ENCODE data around the gene TWNK.
"Not testable (repeated sequence)": the region's sequence is repeated elsewhere in the genome, so short reads cannot be mapped to it uniquely, and the experiment has no call there.

The TWNK gene

DNA sequence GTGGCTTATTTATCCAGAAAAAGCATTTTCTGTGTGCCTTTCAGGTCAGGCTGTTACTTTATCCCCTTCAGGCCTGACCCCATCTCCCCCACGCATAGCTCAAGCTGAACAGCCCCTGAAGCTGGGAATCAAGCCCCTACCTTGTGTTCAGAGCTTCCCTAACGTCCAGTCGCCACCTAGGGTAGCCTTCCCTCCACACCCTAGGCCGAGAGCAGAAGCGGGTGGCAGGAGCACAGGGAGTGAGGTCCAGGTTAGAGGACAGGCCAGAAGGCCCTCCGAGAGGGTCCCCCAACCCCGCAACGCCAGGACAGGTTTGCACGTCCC, 18.5 kb upstream of the TWNK start:
- H3K9me3 Mint-ChIP-seq, result no peaks in the 10 kb centered on the region
- H3K36me3 Mint-ChIP-seq (ENCODE audit: insufficient read depth), result peaks cover 6% of the 10 kb centered on the region

DNA sequence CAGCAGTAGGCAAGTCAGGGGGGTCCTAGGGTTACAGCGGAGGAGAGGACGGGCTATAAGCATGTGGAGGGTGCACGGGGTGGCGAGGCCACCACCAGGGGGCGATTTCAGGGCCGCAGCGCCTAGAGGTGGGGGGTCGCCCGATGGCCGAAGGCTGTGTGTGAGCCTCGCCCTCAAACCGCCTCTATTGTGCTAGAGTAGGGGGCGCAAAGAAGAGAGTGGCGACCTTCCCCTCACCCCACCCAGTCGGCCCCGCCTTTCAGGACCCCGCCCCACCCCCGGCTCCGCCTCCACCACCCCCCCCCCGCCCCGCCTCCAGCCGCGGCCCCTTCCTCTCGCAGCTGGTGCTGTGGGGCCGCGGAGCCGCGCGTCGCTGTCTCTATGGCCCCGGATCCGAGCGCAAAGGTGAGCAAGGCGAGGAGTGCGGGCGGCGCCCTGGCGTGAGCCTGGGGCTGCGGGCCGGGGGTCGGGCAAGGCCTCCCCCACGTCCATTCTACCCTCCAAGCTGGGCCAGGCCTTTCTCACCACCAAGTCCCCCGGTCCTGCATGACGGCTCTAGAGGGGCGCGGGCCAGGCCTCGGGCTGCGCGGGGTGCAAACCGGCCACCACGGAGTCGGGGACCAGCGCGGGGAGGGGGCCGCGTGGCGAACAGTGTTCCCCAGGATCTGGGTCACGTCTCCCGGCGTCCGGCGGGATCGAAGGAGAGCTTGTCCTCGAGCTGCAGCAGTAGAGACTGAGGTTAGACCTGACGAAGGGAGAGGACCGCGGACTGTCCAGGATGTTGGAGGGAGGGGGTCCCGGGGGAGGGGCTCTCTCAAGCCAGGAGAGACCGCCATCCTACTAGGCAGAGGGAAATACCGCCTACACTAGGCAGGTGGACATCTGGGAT, 17.9 kb upstream of the TWNK start, which contains the start of gene SEMA4G:
TSS of gene SEMA4G (plus strand) at position 318 of the 889 bp plus-strand sequence. CDS start 3,409 bp downstream, outside the sequence.
- DNase-seq, result peak; percentile 26 to 33 (median 29)
- Mint-ChIP-seq H3K9me3 (no peaks in the 10 kb centered on the region), H3K36me3 (ENCODE audit: insufficient read depth) (peaks cover 6% of the 10 kb centered on the region), H3K27ac (peak within 1 kb of the TSS; percentile 25 to 83), H3K4me3 (peak within 1 kb of the TSS; percentile 62 to 68), H3K27me3 (no peaks in the 10 kb centered on the region), H3K4me1 (ENCODE audit: low read depth in 2 of 2) (peaks cover 9 to 18% of the 10 kb centered on the region in 2 donors)
- peak; percentile 72 for ATAC-seq (replicated peaks)

More for the DNA sequence above, 18.5 kb upstream of the TWNK start:
- peaks cover 9 to 18% of the 10 kb centered on the region in 2 donors for H3K4me1 Mint-ChIP-seq (ENCODE audit: low read depth in 2 of 2)
- peak overlapping the region; percentile 62 to 68 for H3K4me3 Mint-ChIP-seq
- DNase-seq, result no peak
- ATAC-seq (replicated peaks), result no peak
- H3K27ac Mint-ChIP-seq, result peak overlapping the region in 1 of 2 donors; percentile 52
- H3K27me3 Mint-ChIP-seq, result no peaks in the 10 kb centered on the region

DNA sequence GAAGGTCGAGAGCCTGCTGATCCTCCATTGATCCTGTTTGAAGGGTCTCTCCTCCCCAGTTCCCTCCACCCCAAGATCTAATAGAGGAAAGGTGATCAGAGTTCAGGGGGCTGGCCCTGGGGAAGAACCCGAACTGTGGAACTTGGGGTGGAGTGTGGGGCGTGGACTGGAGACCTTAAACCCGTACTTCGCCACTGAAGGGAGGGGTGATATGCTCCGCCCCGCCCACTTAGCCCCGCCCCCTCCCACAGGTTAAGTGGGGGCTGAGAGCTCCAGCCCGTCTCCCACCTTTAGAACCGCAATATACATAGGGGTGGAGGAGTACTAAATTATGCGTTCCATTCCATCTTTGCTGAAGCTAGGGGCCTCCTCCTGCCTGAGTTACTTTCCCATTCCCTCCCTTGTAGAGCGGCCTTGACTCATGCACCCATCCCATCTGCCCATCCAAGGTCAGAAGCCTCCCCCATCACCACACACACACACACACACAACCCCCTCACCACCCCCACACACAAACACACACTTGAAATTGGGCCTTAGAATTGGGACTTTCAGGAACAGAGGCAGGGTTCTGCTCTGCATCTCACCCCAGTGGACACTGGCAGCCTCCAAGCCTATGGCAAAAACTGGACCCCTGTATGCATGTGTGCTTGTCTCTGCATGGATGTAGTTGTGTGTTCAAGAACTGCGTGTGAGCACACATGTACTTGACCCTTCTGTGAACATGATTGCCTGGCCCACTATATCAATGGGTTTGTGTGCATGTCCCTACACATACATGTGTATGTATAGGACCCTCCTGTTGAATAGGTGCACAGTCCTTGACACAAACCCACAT, 17.0 kb upstream of the TWNK start:
- peak overlapping the region; percentile 62 to 68 for H3K4me3 Mint-ChIP-seq
- no peaks in the 10 kb centered on the region for H3K27me3 Mint-ChIP-seq
- ATAC-seq (replicated peaks) (peak; percentile 58), DNase-seq (no peak)
- no peaks in the 10 kb centered on the region for H3K9me3 Mint-ChIP-seq
- peaks cover 9 to 18% of the 10 kb centered on the region in 2 donors for H3K4me1 Mint-ChIP-seq (ENCODE audit: low read depth in 2 of 2)
- peak overlapping the region; percentile 25 to 83 for H3K27ac Mint-ChIP-seq
- peaks cover 4% of the 10 kb centered on the region for H3K36me3 Mint-ChIP-seq (ENCODE audit: insufficient read depth)

DNA sequence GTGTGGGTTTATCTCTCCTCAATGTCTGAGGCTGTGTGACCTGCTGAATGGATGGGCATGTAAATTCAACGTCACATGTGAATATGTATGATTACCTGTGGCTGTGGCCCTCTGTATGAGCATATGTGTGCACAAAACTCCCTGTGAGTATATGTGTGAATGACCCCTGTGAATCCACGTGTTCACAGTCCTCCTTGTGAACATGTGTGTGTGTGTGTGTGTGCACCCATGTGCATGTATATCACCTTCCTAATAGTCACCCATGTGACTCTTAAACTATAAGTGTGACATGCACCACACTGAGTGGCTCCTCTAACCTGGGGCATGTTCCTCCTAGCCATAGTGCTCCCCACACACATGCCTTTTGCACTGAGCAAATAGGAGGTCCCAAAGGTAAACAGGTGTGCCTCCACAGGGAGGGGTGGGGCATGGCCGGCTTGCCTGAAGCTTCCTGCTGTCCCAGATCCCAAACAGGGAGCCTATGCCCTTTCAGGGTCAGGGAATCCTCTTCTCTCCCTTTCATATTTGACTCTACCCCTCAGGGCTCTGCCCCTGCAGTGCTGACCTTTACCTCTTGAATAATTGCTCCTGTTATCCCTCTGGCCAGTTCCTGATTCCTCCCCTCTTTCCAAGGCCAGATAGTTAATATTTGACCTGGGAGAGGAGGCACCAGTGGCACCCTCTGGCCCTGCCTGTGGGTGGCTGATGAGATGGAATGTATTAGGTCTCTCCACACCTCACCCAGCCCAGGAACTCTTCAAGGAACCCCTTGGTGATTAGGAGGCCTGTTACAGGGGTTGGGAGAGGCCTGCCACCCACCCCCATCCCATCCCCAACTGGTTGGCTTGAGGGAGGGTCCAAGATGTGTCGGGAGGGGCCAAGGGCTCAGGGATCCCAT, 16.2 kb upstream of the TWNK start:
- H3K9me3 Mint-ChIP-seq, result no peaks in the 10 kb centered on the region
- H3K27ac Mint-ChIP-seq, result peak overlapping the region in 1 of 2 donors; percentile 83
- H3K4me1 Mint-ChIP-seq (ENCODE audit: low read depth in 2 of 2), result peaks cover 9 to 18% of the 10 kb centered on the region in 2 donors
- DNase-seq (no peak), ATAC-seq (replicated peaks) (no peak)
- no peaks in the 10 kb centered on the region for H3K36me3 Mint-ChIP-seq (ENCODE audit: insufficient read depth)
- no peaks in the 10 kb centered on the region for H3K27me3 Mint-ChIP-seq
- H3K4me3 Mint-ChIP-seq, result peak overlapping the region; percentile 62 to 68

DNA sequence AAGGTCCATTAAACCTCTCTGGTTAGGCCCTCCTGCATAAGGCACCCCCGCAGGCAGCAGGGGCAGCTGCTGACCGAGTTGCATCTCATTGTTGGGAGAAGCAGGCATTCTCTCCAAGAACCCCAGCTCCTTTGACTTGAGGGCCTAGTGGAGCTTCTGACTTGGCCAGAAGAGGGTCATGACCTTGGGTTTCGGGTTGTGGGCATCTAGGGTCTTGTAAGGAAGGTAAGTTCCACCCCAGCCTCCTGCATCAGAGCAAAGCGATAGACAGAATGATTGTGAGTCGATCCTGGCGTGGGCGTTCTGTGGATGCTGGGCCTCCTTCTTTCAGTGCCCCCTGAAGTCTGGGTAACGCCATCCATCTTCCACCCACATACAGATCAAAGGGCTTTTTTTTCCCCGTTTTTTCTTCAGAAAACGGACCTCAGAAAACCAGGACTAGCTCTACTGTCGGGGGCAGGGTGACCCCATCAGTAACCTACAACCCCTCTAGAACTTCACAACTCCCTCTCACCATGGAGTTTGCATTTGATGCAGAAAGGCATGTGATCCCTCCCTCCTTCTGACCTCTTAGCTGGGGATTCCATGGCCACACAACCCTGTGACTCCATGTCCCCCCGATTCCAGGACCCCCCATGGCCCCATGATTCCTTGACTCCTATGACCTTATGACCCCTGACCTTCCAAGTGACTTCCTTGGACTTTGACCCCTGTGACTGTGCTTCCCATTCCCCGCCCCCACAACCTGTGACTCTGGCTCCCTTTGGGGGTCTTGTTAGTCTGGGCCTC, 15.0 kb upstream of the TWNK start:
- H3K4me3 Mint-ChIP-seq, result no peak overlapping the region
- peaks cover 9 to 18% of the 10 kb centered on the region in 2 donors for H3K4me1 Mint-ChIP-seq (ENCODE audit: low read depth in 2 of 2)
- H3K27me3 Mint-ChIP-seq, result no peaks in the 10 kb centered on the region
- no peaks in the 10 kb centered on the region for H3K9me3 Mint-ChIP-seq
- ATAC-seq (replicated peaks) (no peak), DNase-seq (no peak)
- H3K36me3 Mint-ChIP-seq (ENCODE audit: insufficient read depth), result peaks cover 5% of the 10 kb centered on the region
- H3K27ac Mint-ChIP-seq, result no peak overlapping the region

DNA sequence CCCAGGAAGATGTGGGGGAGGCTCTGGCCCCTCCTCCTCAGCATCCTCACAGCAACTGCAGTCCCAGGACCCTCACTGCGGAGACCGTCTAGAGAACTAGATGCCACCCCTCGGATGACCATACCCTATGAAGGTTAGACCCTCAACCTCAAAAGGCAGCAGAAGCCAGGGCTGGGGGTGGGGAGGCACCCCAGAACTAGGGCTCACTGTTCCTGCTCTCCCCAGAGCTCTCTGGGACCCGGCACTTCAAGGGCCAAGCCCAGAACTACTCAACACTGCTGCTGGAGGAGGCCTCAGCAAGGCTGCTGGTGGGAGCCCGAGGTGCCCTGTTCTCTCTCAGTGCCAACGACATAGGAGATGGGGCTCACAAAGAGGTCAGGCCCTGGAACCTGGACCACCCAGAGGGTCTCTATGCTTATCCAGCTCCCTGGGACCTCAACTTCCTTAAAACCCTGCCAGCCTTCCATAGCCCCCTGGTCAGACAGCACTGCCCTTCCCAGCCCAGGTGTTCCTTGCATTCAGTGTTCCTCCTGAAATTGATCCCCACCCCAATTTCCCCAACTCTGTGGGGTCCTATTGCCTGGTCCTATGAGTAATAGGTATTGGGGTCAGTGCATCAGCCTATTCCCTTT, 14.3 kb upstream of the TWNK start:
- no peak for ATAC-seq (replicated peaks)
- H3K27ac Mint-ChIP-seq, result no peak overlapping the region

DNA sequence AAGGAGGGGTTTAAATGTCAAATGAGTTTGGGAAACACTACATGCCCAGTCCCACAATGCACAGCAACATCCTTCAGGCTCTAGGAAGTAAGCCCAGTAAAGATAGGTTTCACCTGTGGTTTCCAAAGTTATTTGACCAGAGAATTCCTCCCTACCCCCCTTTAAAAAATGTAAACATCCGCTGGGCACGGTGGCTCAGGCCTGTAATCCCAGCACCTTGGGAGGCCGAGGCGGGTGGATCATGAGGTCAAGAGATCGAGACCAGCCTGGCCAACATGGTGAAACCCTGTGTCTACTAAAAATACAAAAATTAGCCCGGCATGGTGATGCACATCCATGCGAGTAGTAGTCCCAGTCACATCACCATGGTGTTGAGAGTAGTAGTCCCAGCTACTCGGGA, 11.9 kb upstream of the TWNK start:
- H3K9me3 Mint-ChIP-seq; H3K36me3 Mint-ChIP-seq (ENCODE audit: insufficient read depth); ATAC-seq (replicated peaks); H3K4me3 Mint-ChIP-seq; H3K27me3 Mint-ChIP-seq; DNase-seq; H3K27ac Mint-ChIP-seq; H3K4me1 Mint-ChIP-seq (ENCODE audit: low read depth in 2 of 2): not testable (repeated sequence)

More for the DNA sequence above, 14.3 kb upstream of the TWNK start:
- Mint-ChIP-seq H3K36me3 (ENCODE audit: insufficient read depth) (peaks cover 5% of the 10 kb centered on the region), H3K4me3 (no peak overlapping the region), H3K27me3 (no peaks in the 10 kb centered on the region), H3K4me1 (ENCODE audit: low read depth in 2 of 2) (peaks cover 9 to 17% of the 10 kb centered on the region in 2 donors), H3K9me3 (no peaks in the 10 kb centered on the region)
- DNase-seq, result no peak

DNA sequence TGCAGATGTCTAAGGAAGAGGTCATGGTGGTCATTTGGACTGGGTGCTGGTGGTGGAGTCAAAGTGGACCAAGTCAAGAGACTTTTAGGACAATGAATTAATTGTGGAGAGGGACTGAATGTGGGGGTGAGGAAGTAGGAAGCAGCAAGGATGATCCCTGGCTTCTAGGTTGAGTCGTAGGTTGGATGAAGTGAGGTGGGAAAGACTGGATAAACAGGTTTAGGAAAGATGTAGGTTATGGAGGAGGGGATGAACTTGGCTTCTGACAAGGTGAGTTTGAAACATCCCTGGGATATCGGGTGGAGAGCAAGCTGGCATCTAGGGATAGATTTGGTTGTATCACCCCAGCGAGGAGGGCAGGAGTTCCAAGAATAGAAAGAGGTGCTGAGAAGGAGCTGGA, 10.4 kb upstream of the TWNK start:
- no peaks in the 10 kb centered on the region for H3K9me3 Mint-ChIP-seq
- no peak for DNase-seq

DNA sequence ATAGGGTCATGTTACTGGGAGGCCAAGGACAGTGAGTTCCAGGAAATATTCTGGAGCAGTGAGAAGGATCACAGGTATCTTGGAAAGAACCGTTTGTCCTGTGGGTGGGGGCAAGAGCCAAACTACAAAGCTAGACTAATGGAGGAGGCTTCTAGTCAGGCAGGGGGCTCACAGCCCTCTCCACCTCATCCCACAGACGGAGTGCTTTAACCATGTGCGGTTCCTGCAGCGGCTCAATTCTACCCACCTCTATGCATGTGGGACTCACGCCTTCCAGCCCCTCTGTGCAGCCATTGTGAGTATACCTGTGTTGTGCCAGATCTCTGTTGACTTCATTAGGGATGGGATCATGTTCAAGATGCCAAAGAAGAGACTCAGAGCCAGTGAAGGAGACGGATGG, 9.9 kb upstream of the TWNK start:
- Mint-ChIP-seq H3K9me3 (no peaks in the 10 kb centered on the region), H3K4me3 (no peak overlapping the region), H3K27ac (peak overlapping the region; percentile 25 to 62), H3K4me1 (ENCODE audit: low read depth in 2 of 2) (peaks cover 0 to 2% of the 10 kb centered on the region in 2 donors), H3K27me3 (no peaks in the 10 kb centered on the region), H3K36me3 (ENCODE audit: insufficient read depth) (peaks cover 19% of the 10 kb centered on the region)
- ATAC-seq (replicated peaks) (no peak), DNase-seq (no peak)

More for the DNA sequence above, 10.4 kb upstream of the TWNK start:
- Mint-ChIP-seq H3K4me3 (no peak overlapping the region), H3K27me3 (no peaks in the 10 kb centered on the region), H3K27ac (peak overlapping the region; percentile 33 to 62), H3K36me3 (ENCODE audit: insufficient read depth) (peaks cover 14% of the 10 kb centered on the region), H3K4me1 (ENCODE audit: low read depth in 2 of 2) (peaks cover 0 to 2% of the 10 kb centered on the region in 2 donors)
- ATAC-seq (replicated peaks), result no peak

DNA sequence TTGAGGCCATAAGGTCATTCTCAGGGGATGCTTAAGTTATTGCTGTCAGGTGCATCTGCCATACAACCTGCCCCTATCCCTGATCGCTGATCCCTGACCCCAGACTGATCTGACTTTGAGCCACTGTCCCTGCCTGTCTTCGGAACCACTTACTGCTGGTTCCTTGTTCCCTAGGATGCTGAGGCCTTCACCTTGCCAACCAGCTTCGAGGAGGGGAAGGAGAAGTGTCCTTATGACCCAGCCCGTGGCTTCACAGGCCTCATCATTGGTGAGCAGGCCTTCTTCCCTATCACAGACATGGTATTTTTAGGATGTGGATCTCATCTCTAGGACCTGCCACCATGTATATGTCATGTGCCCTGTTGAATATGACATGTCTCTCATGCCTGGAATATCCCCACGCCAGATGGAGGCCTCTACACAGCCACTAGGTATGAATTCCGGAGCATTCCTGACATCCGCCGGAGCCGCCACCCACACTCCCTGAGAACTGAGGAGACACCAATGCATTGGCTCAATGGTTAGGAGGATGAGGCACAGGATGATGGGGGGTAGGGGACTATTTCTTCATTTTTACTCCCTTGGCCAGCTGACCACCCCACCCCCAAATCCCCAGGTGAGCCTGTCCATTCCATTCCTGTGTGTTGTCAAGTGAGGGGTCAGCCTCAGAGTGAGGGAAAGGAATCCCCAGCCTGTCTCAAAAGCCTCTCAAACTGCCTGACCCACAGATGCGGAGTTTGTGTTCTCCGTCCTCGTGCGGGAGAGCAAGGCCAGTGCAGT, 9.0 kb upstream of the TWNK start:
- Mint-ChIP-seq H3K9me3 (no peaks in the 10 kb centered on the region), H3K4me1 (ENCODE audit: low read depth in 2 of 2) (peaks cover 0 to 2% of the 10 kb centered on the region in 2 donors), H3K4me3 (no peak overlapping the region), H3K27ac (peak overlapping the region in 1 of 2 donors; percentile 25), H3K36me3 (ENCODE audit: insufficient read depth) (peaks cover 19% of the 10 kb centered on the region), H3K27me3 (no peaks in the 10 kb centered on the region)
- ATAC-seq (replicated peaks) (no peak), DNase-seq (no peak)

DNA sequence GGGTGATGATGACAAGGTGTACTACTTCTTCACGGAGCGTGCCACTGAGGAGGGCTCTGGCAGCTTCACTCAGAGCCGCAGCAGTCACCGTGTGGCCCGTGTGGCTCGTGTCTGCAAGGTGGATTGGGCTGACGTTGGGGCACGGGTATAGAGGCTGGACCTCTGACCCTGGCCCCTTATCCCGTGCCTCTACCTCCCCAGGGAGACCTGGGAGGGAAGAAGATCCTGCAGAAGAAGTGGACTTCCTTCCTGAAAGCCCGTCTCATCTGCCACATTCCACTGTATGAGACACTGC, 8.5 kb upstream of the TWNK start:
- peaks cover 0 to 2% of the 10 kb centered on the region in 2 donors for H3K4me1 Mint-ChIP-seq (ENCODE audit: low read depth in 2 of 2)
- no peaks in the 10 kb centered on the region for H3K9me3 Mint-ChIP-seq
- H3K27ac Mint-ChIP-seq, result peak overlapping the region in 1 of 2 donors; percentile 21
- peaks cover 19% of the 10 kb centered on the region for H3K36me3 Mint-ChIP-seq (ENCODE audit: insufficient read depth)
- H3K27me3 Mint-ChIP-seq, result no peaks in the 10 kb centered on the region
- DNase-seq, result no peak
- no peak overlapping the region for H3K4me3 Mint-ChIP-seq
- ATAC-seq (replicated peaks), result no peak
